Right atrium auricular region (tissue), 2 donors: ENCODE results near the gene EIF1. TPM values are rescaled to one million over a fixed set of nuclear protein-coding genes. Genes with fewer than 3 reads are reported as not detected.
A peak's percentile ranks its signal among the peaks of the same experiment; 100 is the strongest.
"Not testable (repeated sequence)": the region's sequence is repeated elsewhere in the genome, so short reads cannot be mapped to it uniquely, and the experiment has no call there.

Source experiments
- DNase-seq: peaks from one replicate; pipeline ENCODE4 v3.0.0-alpha.2; 2019; ENCODE audit warnings: low spot score
- H3K27ac ChIP-seq, 2 donors: fragments of 200-600 bp; sonication (generic); 1 replicate in 1 of 2; 2 replicates in 1 of 2; pipeline ENCODE4 v1.5.1; 2016 to 2019
- H3K27me3 ChIP-seq, 2 donors: fragments of 200-600 bp; sonication (generic); one replicate each; pipeline versions ENCODE4 v1.5.1 to v1.6.0; 2017 to 2019
- H3K36me3 ChIP-seq: fragments of 200-600 bp; sonication (generic); one replicate; pipeline ENCODE4 v1.5.1; 2016
- H3K4me1 ChIP-seq, 2 donors: fragments of 200-600 bp; sonication (generic); one replicate each; pipeline versions ENCODE4 v1.5.1 to v1.6.0; 2017 to 2019
- H3K4me3 ChIP-seq, 2 donors: fragments of 200-600 bp; sonication (generic); 1 replicate in 1 of 2; 2 replicates in 1 of 2; pipeline ENCODE4 v1.5.1; 2017 to 2019; ENCODE audit warnings: mild to moderate bottlenecking in 1 of 2, moderate library complexity in 1 of 2
- H3K9me3 ChIP-seq, 2 donors: fragments of 200-600 bp; sonication (generic); one replicate each; pipeline ENCODE4 v1.5.1; 2019
- total RNA-seq, 2 donors: library from RNA; depleted of rRNA; stranded (reverse); fragments of >200 nt; gene quantifications; one replicate each; pipeline ENCODE4 v1.1.0, GENCODE V29; 2016
- TF ChIP-seq, protein P1 (sequence below), 2 donors: fragments of 200-600 bp; sonication (generic); IDR thresholded peaks; one replicate each; pipeline ENCODE4 v1.5.1; 2019; ENCODE audit warnings: antibody characterized with exemption in 2 of 2

EIF1 gene
- total RNA-seq, 2 donors from 2014 or later, result 331 to 390 TPM

DNA sequence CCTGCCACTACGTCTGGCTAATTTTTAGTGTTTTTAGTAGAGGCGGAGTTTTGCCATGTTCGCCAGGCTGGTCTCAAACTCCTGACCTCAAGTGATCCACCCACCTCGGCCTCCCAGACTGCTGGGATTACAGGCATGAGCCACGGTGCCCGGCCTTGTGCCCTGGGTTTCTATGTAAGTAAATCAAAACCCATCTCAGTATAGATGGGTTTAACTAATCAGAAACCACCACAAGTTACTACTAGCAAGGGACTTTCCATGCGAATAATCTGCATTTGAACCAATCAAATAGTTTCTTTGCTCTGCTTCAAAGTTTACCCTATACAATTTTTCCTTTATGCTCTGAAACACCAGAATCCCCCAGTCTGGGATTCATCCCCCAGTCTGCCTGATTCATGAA, 16.5 kb upstream of the EIF1 start:
- Histone ChIP-seq H3K4me3 (no peak overlapping the region), H3K27ac (no peak overlapping the region), H3K27me3 (no peaks in the 10 kb centered on the region), H3K9me3 (no peaks in the 10 kb centered on the region), H3K36me3 (no peaks in the 10 kb centered on the region), H3K4me1 (peaks cover 0 to 3% of the 10 kb centered on the region in 2 donors)
- no peak for DNase-seq
- TF ChIP-seq, protein P1, sequence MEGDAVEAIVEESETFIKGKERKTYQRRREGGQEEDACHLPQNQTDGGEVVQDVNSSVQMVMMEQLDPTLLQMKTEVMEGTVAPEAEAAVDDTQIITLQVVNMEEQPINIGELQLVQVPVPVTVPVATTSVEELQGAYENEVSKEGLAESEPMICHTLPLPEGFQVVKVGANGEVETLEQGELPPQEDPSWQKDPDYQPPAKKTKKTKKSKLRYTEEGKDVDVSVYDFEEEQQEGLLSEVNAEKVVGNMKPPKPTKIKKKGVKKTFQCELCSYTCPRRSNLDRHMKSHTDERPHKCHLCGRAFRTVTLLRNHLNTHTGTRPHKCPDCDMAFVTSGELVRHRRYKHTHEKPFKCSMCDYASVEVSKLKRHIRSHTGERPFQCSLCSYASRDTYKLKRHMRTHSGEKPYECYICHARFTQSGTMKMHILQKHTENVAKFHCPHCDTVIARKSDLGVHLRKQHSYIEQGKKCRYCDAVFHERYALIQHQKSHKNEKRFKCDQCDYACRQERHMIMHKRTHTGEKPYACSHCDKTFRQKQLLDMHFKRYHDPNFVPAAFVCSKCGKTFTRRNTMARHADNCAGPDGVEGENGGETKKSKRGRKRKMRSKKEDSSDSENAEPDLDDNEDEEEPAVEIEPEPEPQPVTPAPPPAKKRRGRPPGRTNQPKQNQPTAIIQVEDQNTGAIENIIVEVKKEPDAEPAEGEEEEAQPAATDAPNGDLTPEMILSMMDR (IDR thresholded peaks at IDR 0.05), result no peak

- DNase-seq, H3K27ac ChIP-seq, H3K36me3 ChIP-seq, H3K9me3 ChIP-seq, H3K27me3 ChIP-seq, H3K4me1 ChIP-seq, H3K4me3 ChIP-seq: not testable (repeated sequence)
These were observed 13.3 kb upstream of the EIF1 start for GRCh38 chr17:41675157-41676057.

GRCh38 chr17:41676058-41676419, 12.6 kb upstream of the EIF1 start:
- Histone ChIP-seq H3K9me3 (no peaks in the 10 kb centered on the region), H3K4me1 (no peaks in the 10 kb centered on the region), H3K27ac (no peak overlapping the region), H3K36me3 (no peaks in the 10 kb centered on the region), H3K27me3 (no peaks in the 10 kb centered on the region), H3K4me3 (no peak overlapping the region)
- no peak for DNase-seq
- TF ChIP-seq, protein P1 (IDR thresholded peaks at IDR 0.05), result no peak

DNA sequence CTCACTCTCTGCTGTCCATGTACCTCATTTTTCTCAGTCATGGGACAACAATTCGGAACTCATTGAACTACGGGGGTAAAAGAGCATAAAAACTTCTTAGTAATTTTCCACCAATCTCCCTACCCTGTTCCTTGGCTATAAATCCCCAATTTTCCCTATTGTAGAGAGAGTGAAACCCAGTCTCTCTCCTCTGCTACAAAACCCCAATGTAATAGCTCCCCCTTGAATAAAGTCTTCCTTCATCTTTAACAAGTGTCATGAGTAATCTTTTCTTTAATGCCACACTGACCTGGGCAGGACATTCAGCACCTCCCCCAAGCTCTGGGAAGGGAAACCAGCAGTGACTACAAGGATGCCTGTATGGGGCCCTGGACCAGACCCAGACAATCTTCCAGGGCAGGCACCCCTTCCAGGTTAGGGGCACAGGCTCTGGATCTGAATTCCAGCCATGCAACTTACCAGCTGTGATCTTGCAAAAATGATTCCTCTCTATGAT, 10.2 kb upstream of the EIF1 start:
- H3K36me3 ChIP-seq, result no peaks in the 10 kb centered on the region
- no peaks in the 10 kb centered on the region for H3K9me3 ChIP-seq
- H3K27me3 ChIP-seq, result no peaks in the 10 kb centered on the region
- peak overlapping the region; percentile 1 to 24 for H3K4me3 ChIP-seq
- H3K27ac ChIP-seq, result peak overlapping the region; percentile 38 to 62
- TF ChIP-seq, protein P1 (IDR thresholded peaks at IDR 0.05), result no peak
- no peak for DNase-seq
- no peaks in the 10 kb centered on the region for H3K4me1 ChIP-seq

DNA sequence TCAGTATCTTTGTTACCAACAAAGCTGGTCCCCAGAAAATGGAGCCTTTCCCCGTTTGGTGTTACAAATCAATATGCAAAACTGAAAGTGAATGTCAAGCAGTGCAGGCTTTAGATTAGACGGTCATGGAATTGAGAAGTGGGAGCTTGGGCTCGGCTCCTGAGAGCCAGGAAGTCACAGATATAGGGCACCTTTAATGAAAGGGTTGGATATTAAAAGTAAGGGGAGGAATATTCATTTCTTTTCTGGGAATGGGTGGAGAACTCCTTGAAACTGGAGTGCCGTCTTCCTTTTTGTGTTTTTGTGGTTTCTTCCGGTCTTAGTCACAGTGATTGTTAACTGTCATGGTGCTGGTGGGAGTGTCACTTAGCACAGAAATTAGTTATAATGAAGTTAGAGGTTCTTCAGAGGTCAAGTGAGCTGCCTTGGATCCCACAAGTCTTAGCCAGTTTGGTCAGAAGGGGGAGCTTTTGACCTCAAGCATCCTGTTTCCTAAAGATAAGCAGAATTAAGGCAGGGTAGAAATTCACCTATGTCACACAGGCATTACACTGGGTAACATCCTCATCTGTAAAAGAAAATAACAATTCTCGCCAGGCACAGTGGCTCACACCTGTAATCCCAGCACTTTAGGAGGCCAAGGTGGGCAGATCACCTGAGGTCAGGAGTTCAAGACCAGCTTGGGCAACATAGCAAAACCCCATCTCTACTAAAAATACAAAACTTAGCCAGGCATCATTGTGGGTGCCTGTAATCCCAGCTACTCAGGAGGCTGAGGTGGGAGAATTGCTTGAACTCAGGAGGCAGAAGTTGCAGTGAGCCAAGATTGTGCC, 9.6 kb upstream of the EIF1 start:
- H3K27me3 ChIP-seq, result no peaks in the 10 kb centered on the region
- TF ChIP-seq, protein P1 (IDR thresholded peaks at IDR 0.05), result peak in 1 of 2 donors; percentile 22
- no peak for DNase-seq
- no peaks in the 10 kb centered on the region for H3K9me3 ChIP-seq
- H3K27ac ChIP-seq, result peak overlapping the region; percentile 38 to 62
- no peaks in the 10 kb centered on the region for H3K4me1 ChIP-seq
- peak overlapping the region; percentile 1 to 24 for H3K4me3 ChIP-seq
- no peaks in the 10 kb centered on the region for H3K36me3 ChIP-seq
